CD4-positive, alpha-beta memory T cell (primary cell): ENCODE measurements around the gene SYCP2L. TPM values are rescaled to one million over a fixed set of nuclear protein-coding genes. Genes with fewer than 3 reads are reported as not detected.

Experiments
- CTCF ChIA-PET: fragments of 350-600 bp; sonication (Branson Sonifier 250); formaldehyde crosslinking; loops from one replicate; lab custom pipeline; 2021; ENCODE audit warnings: inconsistent platforms; ENCODE audit not compliant: partially characterized antibody; lab: Charles Lee
- POLR2A ChIA-PET: fragments of 350-600 bp; sonication (Branson Sonifier 250); formaldehyde crosslinking; loops from one replicate; lab custom pipeline; 2021; ENCODE audit not compliant: partially characterized antibody; lab: Charles Lee
- DNase-seq, 5 donors: peaks; one replicate each; pipeline versions ENCODE4 v3.0.0 to v3.0.0-alpha.2; 2020 to 2022; ENCODE audit warnings: mixed read lengths in 1 of 5
- H3K27ac ChIP-seq: one replicate; pipeline ENCODE4 v1.7.0; 2013; ENCODE audit warnings: low read depth, low read length
- H3K27me3 ChIP-seq: 2 replicates; pipeline ENCODE4 v1.7.0; 2013; ENCODE audit warnings: mild to moderate bottlenecking, low read length, moderate library complexity; ENCODE audit not compliant: insufficient read depth
- H3K36me3 ChIP-seq: 2 replicates; pipeline ENCODE4 v1.7.0; 2013; ENCODE audit warnings: mild to moderate bottlenecking, low read length, moderate library complexity; ENCODE audit not compliant: insufficient read depth
- H3K4me1 ChIP-seq: 2 replicates; pipeline ENCODE4 v1.7.0; 2013; ENCODE audit warnings: mild to moderate bottlenecking, low read length, moderate library complexity; ENCODE audit not compliant: insufficient read depth
- H3K4me3 ChIP-seq, 2 donors: one replicate each; pipeline ENCODE4 v1.7.0; 2013; ENCODE audit warnings: low read length in 2 of 2, mild to moderate bottlenecking in 1 of 2
- H3K9me3 ChIP-seq, 2 donors: one replicate each; pipeline ENCODE4 v1.7.0; 2013; ENCODE audit warnings: low read length in 2 of 2, control low read depth in 1 of 2; ENCODE audit not compliant: control insufficient read depth in 1 of 2
- H3K27ac Mint-ChIP-seq, 7 donors: one replicate each; pipeline ENCODE4 v1.8.0; 2020 to 2021; ENCODE audit warnings: mixed read lengths in 7 of 7, mild to moderate bottlenecking in 6 of 7, inconsistent platforms in 3 of 7, moderate library complexity in 3 of 7
- H3K27me3 Mint-ChIP-seq, 2 donors: one replicate each; pipeline ENCODE4 v1.8.0; 2020 to 2021; ENCODE audit warnings: mixed read lengths in 2 of 2
- H3K36me3 Mint-ChIP-seq, 2 donors: one replicate each; pipeline ENCODE4 v1.8.0; 2020 to 2021; ENCODE audit warnings: mixed read lengths in 2 of 2, inconsistent platforms in 1 of 2, mild to moderate bottlenecking in 1 of 2
- H3K4me1 Mint-ChIP-seq, 4 donors: one replicate each; pipeline ENCODE4 v1.8.0; 2020 to 2021; ENCODE audit warnings: mixed read lengths in 4 of 4, mild to moderate bottlenecking in 1 of 4
- H3K4me3 Mint-ChIP-seq, 8 donors: one replicate each; pipeline ENCODE4 v1.8.0; 2020 to 2021; ENCODE audit warnings: mixed read lengths in 8 of 8, mild to moderate bottlenecking in 7 of 8, moderate library complexity in 6 of 8, inconsistent platforms in 3 of 8
- H3K9me3 Mint-ChIP-seq, 8 donors: one replicate each; pipeline ENCODE4 v1.8.0; 2020 to 2021; ENCODE audit warnings: mixed read lengths in 8 of 8, mild to moderate bottlenecking in 5 of 8, inconsistent platforms in 3 of 8, moderate library complexity in 1 of 8
- intact Hi-C: fragments of 100-400 bp; cut with micrococcal nuclease; formaldehyde crosslinking; loops from one replicate; pipeline ENCODE4 v1.15.1; 2023
- polyA plus RNA-seq, 2 donors: library from polyadenylated mRNA; unstranded; fragments of 300-500 nt; fragmentation: Illumina TruSeq; gene quantifications; one replicate each; pipeline ENCODE4 v1.2.3, GENCODE V29; 2021
- total RNA-seq, 2 experiments: library from RNA; stranded (reverse); gene quantifications; one replicate each; pipeline ENCODE4 v1.2.3, GENCODE V29; 2021

SYCP2L gene
- total and polyA plus RNA-seq, 4 experiments from 2014 or later: not detected

DNA sequence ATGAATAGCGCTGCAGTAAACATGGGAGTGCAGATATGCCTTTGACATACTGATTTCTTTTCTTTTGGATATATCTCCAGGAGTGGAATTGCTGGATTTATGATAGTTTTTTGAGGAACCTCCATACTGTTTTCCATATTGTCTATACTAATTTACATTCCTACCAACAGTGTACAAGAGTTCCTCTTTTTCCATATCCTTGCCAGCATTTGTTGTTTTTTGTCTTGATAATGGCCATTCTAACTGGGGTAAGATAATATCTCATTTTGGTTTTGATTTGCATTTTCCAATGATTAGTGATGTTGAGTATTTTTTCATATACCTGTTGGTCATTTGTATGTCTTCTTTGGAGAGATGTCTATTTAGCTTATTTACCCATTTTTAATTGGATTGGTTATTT lies 3.3 kb downstream of the SYCP2L start:
- intact Hi-C loops: no loop called here
- H3K36me3 ChIP-seq: no peaks in the 10 kb centered on the region
- no peak for DNase-seq
- Mint-ChIP-seq H3K27me3 (peaks cover 37 to 43% of the 10 kb centered on the region in 2 donors), H3K27ac (no peak overlapping the region), H3K4me3 (no peak overlapping the region), H3K9me3 (peaks cover 0 to 32% (median 4%) of the 10 kb centered on the region in 8 donors), H3K36me3 (no peaks in the 10 kb centered on the region), H3K4me1 (peaks cover 3 to 17% (median 6%) of the 10 kb centered on the region in 4 donors)
- ChIA-PET POLR2A (no interaction called here), CTCF (no interaction called here)
- H3K27ac ChIP-seq: no peak overlapping the region
- peaks cover 4% of the 10 kb centered on the region for H3K4me1 ChIP-seq
- H3K27me3 ChIP-seq: peaks cover 2% of the 10 kb centered on the region
- no peaks in the 10 kb centered on the region for H3K9me3 ChIP-seq
- H3K4me3 ChIP-seq: no peak overlapping the region

DNA sequence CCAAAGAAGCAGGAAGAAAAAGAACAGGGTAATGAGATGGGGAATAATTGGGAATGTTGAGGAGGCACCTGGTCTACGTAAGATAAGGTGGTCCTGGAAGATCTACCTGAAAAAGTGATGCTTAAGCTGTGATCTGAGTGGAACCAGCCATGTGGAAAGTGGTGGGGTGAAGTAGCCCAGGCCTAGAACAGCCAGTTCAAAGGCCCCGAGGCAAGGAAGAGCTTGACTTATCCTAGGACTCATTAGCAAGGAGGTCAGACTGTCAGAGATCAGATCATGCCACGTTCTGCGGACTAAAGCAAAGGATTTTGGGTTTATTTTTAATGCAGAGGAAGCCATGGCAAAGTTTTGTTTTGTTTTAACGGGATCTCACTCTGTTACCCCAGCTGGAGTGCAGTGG lies 5.1 kb downstream of the SYCP2L start:
- peaks cover 0 to 24% (median 4%) of the 10 kb centered on the region in 8 donors for H3K9me3 Mint-ChIP-seq
- no peak overlapping the region for H3K27ac Mint-ChIP-seq
- no peak overlapping the region for H3K27ac ChIP-seq
- intact Hi-C loops: no loop called here
- H3K36me3 Mint-ChIP-seq: no peaks in the 10 kb centered on the region
- DNase-seq: no peak
- H3K9me3 ChIP-seq: no peaks in the 10 kb centered on the region
- ChIA-PET CTCF (no interaction called here), POLR2A (no interaction called here)
- H3K4me1 Mint-ChIP-seq: peaks cover 2 to 12% (median 6%) of the 10 kb centered on the region in 4 donors
- H3K36me3 ChIP-seq: no peaks in the 10 kb centered on the region
- peaks cover 4% of the 10 kb centered on the region for H3K4me1 ChIP-seq
- no peak overlapping the region for H3K4me3 ChIP-seq
- H3K27me3 ChIP-seq: no peaks in the 10 kb centered on the region
- H3K27me3 Mint-ChIP-seq: peaks cover 25 to 40% of the 10 kb centered on the region in 2 donors
- no peak overlapping the region for H3K4me3 Mint-ChIP-seq

DNA sequence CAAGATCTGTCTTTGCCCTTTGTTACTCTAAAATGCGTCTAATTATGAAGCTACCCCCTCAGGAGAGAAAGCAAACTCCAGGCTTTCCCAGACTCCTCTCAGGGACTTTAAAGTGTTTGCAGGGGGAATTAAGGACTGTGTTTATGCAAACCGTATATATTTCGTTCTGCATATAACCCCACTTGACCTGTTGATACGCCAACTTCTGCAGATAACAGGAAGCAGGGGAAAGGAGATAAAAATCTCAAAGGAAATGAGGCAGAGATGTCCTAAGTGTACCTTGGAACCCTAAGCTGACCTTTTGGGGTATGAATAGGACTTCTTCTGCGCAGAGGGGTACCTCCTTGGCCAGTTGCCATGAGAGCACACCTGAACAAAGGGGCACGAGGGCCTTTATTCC lies 8.1 kb downstream of the SYCP2L start:
- Mint-ChIP-seq H3K4me3 (no peak overlapping the region), H3K27me3 (peaks cover 6 to 23% of the 10 kb centered on the region in 2 donors), H3K9me3 (peaks cover 0 to 16% (median 2%) of the 10 kb centered on the region in 8 donors), H3K27ac (no peak overlapping the region), H3K36me3 (no peaks in the 10 kb centered on the region), H3K4me1 (peaks cover 0 to 4% (median 0%) of the 10 kb centered on the region in 4 donors)
- POLR2A ChIA-PET: no interaction called here
- CTCF ChIA-PET: interaction anchor here (1.4 kb wide), 1 partner anchor 8 kb away, joined by 3 read pairs; the partner anchor contains the start of gene SYCP2L
- Histone ChIP-seq H3K4me3 (no peak overlapping the region), H3K27ac (no peak overlapping the region), H3K36me3 (no peaks in the 10 kb centered on the region), H3K27me3 (no peaks in the 10 kb centered on the region), H3K4me1 (no peaks in the 10 kb centered on the region), H3K9me3 (no peaks in the 10 kb centered on the region)
- intact Hi-C loops: no loop called here
- no peak for DNase-seq

DNA sequence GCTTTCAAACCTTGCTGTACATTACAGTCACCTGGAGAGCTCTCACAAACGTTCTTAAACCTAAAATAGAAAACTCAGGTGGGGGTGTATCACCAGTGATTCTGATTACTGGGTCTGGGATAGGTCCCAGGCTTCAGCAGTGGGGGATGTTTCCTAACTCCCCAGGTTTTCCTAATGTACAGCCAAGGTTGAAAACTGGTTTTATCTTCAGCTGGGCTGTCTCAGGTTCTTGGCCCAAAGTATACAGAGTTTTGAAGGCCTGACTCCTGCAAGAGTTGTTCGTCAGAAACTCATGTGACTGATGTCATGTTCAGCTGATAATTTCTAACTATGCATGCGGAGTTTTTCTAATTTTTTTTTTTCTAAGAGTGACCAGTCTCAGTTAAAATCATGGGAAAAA lies 9.8 kb downstream of the SYCP2L start:
- Mint-ChIP-seq H3K27ac (no peak overlapping the region), H3K27me3 (peaks cover 1 to 14% of the 10 kb centered on the region in 2 donors), H3K9me3 (peaks cover 0 to 3% (median 0%) of the 10 kb centered on the region in 8 donors), H3K4me3 (no peak overlapping the region), H3K36me3 (no peaks in the 10 kb centered on the region), H3K4me1 (peaks cover 0 to 6% (median under 1%) of the 10 kb centered on the region in 4 donors)
- ChIA-PET POLR2A (interaction anchor here (0.7 kb wide), 1 partner anchor 9 kb away, joined by 4 read pairs; no protein-coding TSS in a partner anchor), CTCF (interaction anchor here (1.5 kb wide), 1 partner anchor 12 kb away, joined by 3 read pairs; no protein-coding TSS in a partner anchor)
- no peak overlapping the region for H3K27ac ChIP-seq
- DNase-seq: no peak
- H3K4me1 ChIP-seq: no peaks in the 10 kb centered on the region
- intact Hi-C loops: no loop called here
- no peaks in the 10 kb centered on the region for H3K27me3 ChIP-seq
- no peaks in the 10 kb centered on the region for H3K9me3 ChIP-seq
- H3K36me3 ChIP-seq: no peaks in the 10 kb centered on the region
- no peak overlapping the region for H3K4me3 ChIP-seq

DNA sequence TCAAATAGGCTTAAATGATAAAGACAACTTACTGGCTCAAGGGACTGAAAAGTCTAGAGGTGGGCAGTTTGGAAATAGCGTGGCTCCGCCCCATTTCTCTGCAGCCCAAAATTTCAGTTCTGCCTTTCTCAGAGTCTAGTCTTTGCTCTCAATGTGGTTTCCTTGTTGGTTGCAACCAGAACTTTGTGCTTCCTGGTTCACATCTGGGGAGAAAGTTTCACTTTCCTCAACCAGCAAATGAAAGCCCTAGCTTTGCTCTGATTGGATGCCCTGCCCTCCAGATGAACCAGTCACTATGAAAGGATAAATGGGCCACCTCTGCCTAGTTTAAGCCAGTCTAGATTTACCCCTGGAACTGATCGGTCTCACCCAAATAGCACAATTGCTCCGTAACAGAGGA lies 14.9 kb downstream of the SYCP2L start:
- peaks cover 0 to 1% of the 10 kb centered on the region in 2 donors for H3K27me3 Mint-ChIP-seq
- no peaks in the 10 kb centered on the region for H3K27me3 ChIP-seq
- intact Hi-C loops: no loop called here
- peaks cover 0 to 10% (median 5%) of the 10 kb centered on the region in 4 donors for H3K4me1 Mint-ChIP-seq
- no peaks in the 10 kb centered on the region for H3K36me3 ChIP-seq
- no peaks in the 10 kb centered on the region for H3K4me1 ChIP-seq
- peak overlapping the region in 4 of 8 donors; percentile 10 to 57 (median 36) for H3K4me3 Mint-ChIP-seq
- peak in 1 of 5 donors; percentile 9 for DNase-seq
- H3K9me3 ChIP-seq: no peaks in the 10 kb centered on the region
- H3K9me3 Mint-ChIP-seq: peaks cover 0 to 3% (median 0%) of the 10 kb centered on the region in 8 donors
- ChIA-PET POLR2A (no interaction called here), CTCF (no interaction called here)
- H3K36me3 Mint-ChIP-seq: no peaks in the 10 kb centered on the region
- H3K27ac ChIP-seq: no peak overlapping the region
- no peak overlapping the region for H3K4me3 ChIP-seq
- H3K27ac Mint-ChIP-seq: peak overlapping the region in 2 of 7 donors; percentile 29 to 62

DNA sequence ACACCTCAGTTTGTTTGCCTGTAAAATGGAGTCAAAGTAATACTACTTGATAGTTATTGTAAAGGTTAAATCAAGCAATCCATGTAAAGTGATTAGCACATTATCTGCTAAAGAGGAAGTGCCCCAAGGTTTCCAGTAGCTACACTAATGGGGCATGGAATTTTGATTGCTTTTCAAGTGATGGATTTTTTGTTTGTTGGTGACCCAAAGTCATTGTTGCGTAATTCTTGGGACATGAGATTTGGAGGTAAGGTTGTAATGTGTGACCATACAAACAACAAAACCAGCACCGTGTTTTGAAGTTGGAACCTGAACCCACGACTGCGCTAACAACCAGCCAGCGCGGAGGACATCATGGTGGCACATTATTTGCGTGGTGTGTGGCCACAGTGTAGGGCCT lies 17.2 kb downstream of the SYCP2L start:
- Mint-ChIP-seq H3K36me3 (no peaks in the 10 kb centered on the region), H3K27ac (no peak overlapping the region), H3K9me3 (peaks cover 0 to 3% (median 0%) of the 10 kb centered on the region in 8 donors), H3K4me1 (peaks cover 0 to 10% (median 5%) of the 10 kb centered on the region in 4 donors), H3K4me3 (no peak overlapping the region), H3K27me3 (peaks cover 0 to 1% of the 10 kb centered on the region in 2 donors)
- intact Hi-C loops: no loop called here
- no peak for DNase-seq
- ChIA-PET POLR2A (no interaction called here), CTCF (no interaction called here)
- no peaks in the 10 kb centered on the region for H3K9me3 ChIP-seq
- no peak overlapping the region for H3K27ac ChIP-seq
- no peak overlapping the region for H3K4me3 ChIP-seq
- no peaks in the 10 kb centered on the region for H3K4me1 ChIP-seq
- H3K36me3 ChIP-seq: no peaks in the 10 kb centered on the region
- H3K27me3 ChIP-seq: no peaks in the 10 kb centered on the region

DNA sequence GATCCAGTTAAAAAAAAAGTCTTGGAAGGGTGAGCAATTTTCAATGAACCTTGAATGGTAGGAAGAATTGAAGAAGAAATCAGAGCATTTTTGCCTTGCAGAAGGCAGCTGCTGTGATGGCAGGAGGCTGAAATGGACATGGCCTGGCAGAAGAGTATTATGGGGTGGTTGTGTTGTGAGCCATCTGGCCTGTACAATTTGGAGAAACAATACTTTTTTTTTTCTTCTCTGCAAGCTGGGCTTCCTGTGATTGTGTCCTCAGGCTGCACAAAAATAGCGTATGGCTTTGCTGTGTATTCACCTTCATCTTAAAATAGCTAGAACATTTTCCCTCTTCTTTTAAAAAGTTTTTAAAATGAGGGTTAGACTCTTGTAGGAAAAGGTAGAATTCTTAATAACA lies 21.4 kb downstream of the SYCP2L start:
- DNase-seq: no peak
- Mint-ChIP-seq H3K9me3 (peaks cover 0 to 4% (median 0%) of the 10 kb centered on the region in 8 donors), H3K27me3 (peaks cover 4 to 5% of the 10 kb centered on the region in 2 donors), H3K4me1 (no peaks in the 10 kb centered on the region), H3K27ac (no peak overlapping the region), H3K36me3 (no peaks in the 10 kb centered on the region), H3K4me3 (no peak overlapping the region)
- peaks cover 3% of the 10 kb centered on the region for H3K27me3 ChIP-seq
- H3K27ac ChIP-seq: no peak overlapping the region
- H3K9me3 ChIP-seq: no peaks in the 10 kb centered on the region
- H3K36me3 ChIP-seq: no peaks in the 10 kb centered on the region
- no peak overlapping the region for H3K4me3 ChIP-seq
- ChIA-PET POLR2A (no interaction called here), CTCF (interaction anchor here (1.4 kb wide), 1 partner anchor 11 kb away, joined by 3 read pairs; no protein-coding TSS in a partner anchor)
- intact Hi-C loops: no loop called here
- H3K4me1 ChIP-seq: no peaks in the 10 kb centered on the region
